Measurements from ENCODE around the gene ZNF513.
"Not testable (repeated sequence)": the region's sequence is repeated elsewhere in the genome, so short reads cannot be mapped to it uniquely, and the experiment has no call there.

The ZNF513 gene

GRCh38 chr2:27380626-27381545 lies at the start of gene ZNF513:
ZNF513 (minus strand) TSS chr2:27380734; CDS start chr2:27380526, 208 bp downstream.
- DNase-seq (ENCODE audit: low read depth in 2 of 2): peak; percentile 73 to 85

GRCh38 chr2:27428978-27429541 lies 48.5 kb upstream of the ZNF513 start:
- DNase-seq (ENCODE audit: low read depth in 2 of 2): peak in 1 of 2 donors; percentile 72

- peak; percentile 80 to 91 for DNase-seq (ENCODE audit: low read depth in 2 of 2)
These were observed 47.9 kb upstream of the ZNF513 start, which contains the start of gene NRBP1 for GRCh38 chr2:27428213-27428977. NRBP1 (plus strand) TSS chr2:27428631; CDS start chr2:27433274, 4,643 bp downstream.

GRCh38 chr2:27427863-27428212 lies 47.3 kb upstream of the ZNF513 start:
- no peak for DNase-seq (ENCODE audit: low read depth in 2 of 2)

- DNase-seq (ENCODE audit: low read depth in 2 of 2): not testable (repeated sequence)
These were observed 44.5 kb upstream of the ZNF513 start for GRCh38 chr2:27425039-27425438.

GRCh38 chr2:27422958-27423357 lies 42.4 kb upstream of the ZNF513 start:
- no peak for DNase-seq (ENCODE audit: low read depth in 2 of 2)

GRCh38 chr2:27421660-27422250 lies 41.2 kb upstream of the ZNF513 start:
- DNase-seq (ENCODE audit: low read depth in 2 of 2): no peak

GRCh38 chr2:27420996-27421395 lies 40.5 kb upstream of the ZNF513 start:
- no peak for DNase-seq (ENCODE audit: low read depth in 2 of 2)

- DNase-seq (ENCODE audit: low read depth in 2 of 2): no peak
These were observed 35.6 kb upstream of the ZNF513 start for GRCh38 chr2:27416151-27416550.

- no peak for DNase-seq (ENCODE audit: low read depth in 2 of 2)
These were observed 32.1 kb upstream of the ZNF513 start for GRCh38 chr2:27412419-27413152.

- DNase-seq (ENCODE audit: low read depth in 2 of 2): peak; percentile 90 to 95
These were observed 29.0 kb upstream of the ZNF513 start, which contains the start of gene PPM1G for GRCh38 chr2:27409321-27410073. PPM1G (minus strand) TSS chr2:27409591; CDS start chr2:27409422, 169 bp downstream.

GRCh38 chr2:27408601-27409320 lies 28.2 kb upstream of the ZNF513 start:
- DNase-seq (ENCODE audit: low read depth in 2 of 2): peak in 1 of 2 donors; percentile 16

- no peak for DNase-seq (ENCODE audit: low read depth in 2 of 2)
These were observed 27.4 kb upstream of the ZNF513 start for GRCh38 chr2:27407798-27408491.

GRCh38 chr2:27400348-27401135 lies 20.0 kb upstream of the ZNF513 start:
- no peak for DNase-seq (ENCODE audit: low read depth in 2 of 2)

GRCh38 chr2:27398962-27399361 lies 18.4 kb upstream of the ZNF513 start:
- DNase-seq (ENCODE audit: low read depth in 2 of 2): no peak

GRCh38 chr2:27393225-27393624 lies 12.7 kb upstream of the ZNF513 start:
- no peak for DNase-seq (ENCODE audit: low read depth in 2 of 2)

GRCh38 chr2:27390822-27391679 lies 10.5 kb upstream of the ZNF513 start:
- no peak for DNase-seq (ENCODE audit: low read depth in 2 of 2)
